Endothelial cell of umbilical vein (primary cell): Measurements from ENCODE around the gene HIVEP1.

ENCODE experiments used
- EZH2 ChIP-seq: IDR thresholded peaks from 2 replicates; pipeline ENCODE4 v1.6.1; 2012; ENCODE audit warnings: borderline replicate concordance, low read depth, mild to moderate bottlenecking, moderate library complexity, low read length, inconsistent platforms; ENCODE audit not compliant: severe bottlenecking
- FOS ChIP-seq: IDR thresholded peaks from 2 replicates; pipeline ENCODE4 v1.6.1; 2011; ENCODE audit warnings: mild to moderate bottlenecking, low read length, moderate library complexity, borderline replicate concordance; ENCODE audit not compliant: insufficient read depth
- GATA2 ChIP-seq: IDR thresholded peaks from 2 replicates; pipeline ENCODE4 v1.7.0; 2011; ENCODE audit warnings: low read depth, mild to moderate bottlenecking, moderate library complexity, mixed read lengths, low read length; ENCODE audit not compliant: insufficient read length, insufficient read depth
- JUN ChIP-seq: IDR thresholded peaks from 2 replicates; pipeline ENCODE4 v1.6.1; 2011; ENCODE audit warnings: borderline replicate concordance, low read depth; ENCODE audit not compliant: insufficient read length, insufficient read depth
- MAX ChIP-seq: IDR thresholded peaks from 2 replicates; pipeline ENCODE4 v1.6.1; 2011; ENCODE audit not compliant: insufficient read depth, insufficient read length
- MYC ChIP-seq: IDR thresholded peaks from one replicate; pipeline ENCODE4 v1.6.1; 2011; ENCODE audit warnings: mild to moderate bottlenecking, low read depth, low read length
- POLR2A ChIP-seq: IDR thresholded peaks from 2 replicates; pipeline ENCODE4 v1.6.1; 2012; ENCODE audit warnings: low read depth, mild to moderate bottlenecking, control low read depth, low read length
- POLR2AphosphoS5 ChIP-seq: IDR thresholded peaks from 2 replicates; pipeline ENCODE4 v1.6.1; 2012; ENCODE audit warnings: low read depth, mild to moderate bottlenecking, control low read depth, low read length, moderate library complexity; ENCODE audit not compliant: insufficient read depth
- TF ChIP-seq, protein P1 (sequence below), 2 donors: IDR thresholded peaks; 1 replicate in 1 of 2; 2 replicates in 1 of 2; pipeline ENCODE4 v1.5.1; 2011; ENCODE audit warnings: low read length in 2 of 2, mild to moderate bottlenecking in 2 of 2, moderate library complexity in 2 of 2, control low read depth in 1 of 2, inconsistent platforms in 1 of 2, low read depth in 1 of 2; ENCODE audit not compliant: insufficient read depth in 1 of 2; ENCODE audit errors: extremely low read depth in 1 of 2

- TF ChIP-seq, protein P1, sequence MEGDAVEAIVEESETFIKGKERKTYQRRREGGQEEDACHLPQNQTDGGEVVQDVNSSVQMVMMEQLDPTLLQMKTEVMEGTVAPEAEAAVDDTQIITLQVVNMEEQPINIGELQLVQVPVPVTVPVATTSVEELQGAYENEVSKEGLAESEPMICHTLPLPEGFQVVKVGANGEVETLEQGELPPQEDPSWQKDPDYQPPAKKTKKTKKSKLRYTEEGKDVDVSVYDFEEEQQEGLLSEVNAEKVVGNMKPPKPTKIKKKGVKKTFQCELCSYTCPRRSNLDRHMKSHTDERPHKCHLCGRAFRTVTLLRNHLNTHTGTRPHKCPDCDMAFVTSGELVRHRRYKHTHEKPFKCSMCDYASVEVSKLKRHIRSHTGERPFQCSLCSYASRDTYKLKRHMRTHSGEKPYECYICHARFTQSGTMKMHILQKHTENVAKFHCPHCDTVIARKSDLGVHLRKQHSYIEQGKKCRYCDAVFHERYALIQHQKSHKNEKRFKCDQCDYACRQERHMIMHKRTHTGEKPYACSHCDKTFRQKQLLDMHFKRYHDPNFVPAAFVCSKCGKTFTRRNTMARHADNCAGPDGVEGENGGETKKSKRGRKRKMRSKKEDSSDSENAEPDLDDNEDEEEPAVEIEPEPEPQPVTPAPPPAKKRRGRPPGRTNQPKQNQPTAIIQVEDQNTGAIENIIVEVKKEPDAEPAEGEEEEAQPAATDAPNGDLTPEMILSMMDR (IDR thresholded peaks at IDR 0.05; ENCODE audit: extremely low read depth in 1 of 2, insufficient read depth in 1 of 2, low read depth in 1 of 2, low read length in 2 of 2), result no peak
- no peak for TF ChIP-seq POLR2AphosphoS5
- TF ChIP-seq POLR2A, result no peak
- no peak for TF ChIP-seq MYC
- TF ChIP-seq JUN, result no peak
- no peak for TF ChIP-seq EZH2
- TF ChIP-seq GATA2, result no peak
- TF ChIP-seq FOS, result no peak
- no peak for TF ChIP-seq MAX
Measured at GRCh38 chr6:12083302-12083701, 71.2 kb downstream of the HIVEP1 start.
